Activated CD4-positive, alpha-beta T cell treated with anti-CD3 and anti-CD28 coated beads for 24 hours (primary cell): ENCODE results near the gene ZC3H18.
A peak's percentile ranks its signal among the peaks of the same experiment; 100 is the strongest.
"Not testable (repeated sequence)": the region's sequence is repeated elsewhere in the genome, so short reads cannot be mapped to it uniquely, and the experiment has no call there.

ENCODE experiments used
- DNase-seq, 2 donors: peaks; one replicate each; pipeline ENCODE4 v3.0.0-alpha.2; 2020; ENCODE audit warnings: low read depth in 2 of 2

Gene ZC3H18

GRCh38 chr16:88605186-88606147, 35.3 kb downstream of the ZC3H18 start:
- DNase-seq: no peak

GRCh38 chr16:88606148-88606757, 36.0 kb downstream of the ZC3H18 start:
- DNase-seq: no peak

DNA sequence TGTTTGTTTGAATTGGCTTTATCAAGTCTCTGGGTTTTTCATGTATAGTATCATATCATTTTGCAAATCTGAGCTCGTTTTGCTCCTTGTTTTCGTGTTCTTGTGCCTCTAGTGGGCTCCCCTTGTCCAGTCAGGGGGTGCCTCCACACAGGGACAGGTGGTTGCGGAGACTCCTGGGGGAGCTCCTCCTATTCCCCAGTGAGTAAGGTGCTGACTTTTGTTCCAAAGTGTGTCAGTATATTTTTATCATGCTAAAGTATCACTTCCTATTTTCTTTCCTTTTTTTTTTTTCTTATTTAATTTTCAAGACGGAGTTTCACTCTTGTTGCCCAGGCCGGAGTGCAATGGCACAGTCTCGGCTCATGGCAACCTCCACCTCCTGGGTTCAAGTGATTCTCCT, 37.9 kb downstream of the ZC3H18 start:
- DNase-seq: no peak

- DNase-seq: not testable (repeated sequence)
These were observed 39.2 kb downstream of the ZC3H18 start for GRCh38 chr16:88609426-88609825.

DNA sequence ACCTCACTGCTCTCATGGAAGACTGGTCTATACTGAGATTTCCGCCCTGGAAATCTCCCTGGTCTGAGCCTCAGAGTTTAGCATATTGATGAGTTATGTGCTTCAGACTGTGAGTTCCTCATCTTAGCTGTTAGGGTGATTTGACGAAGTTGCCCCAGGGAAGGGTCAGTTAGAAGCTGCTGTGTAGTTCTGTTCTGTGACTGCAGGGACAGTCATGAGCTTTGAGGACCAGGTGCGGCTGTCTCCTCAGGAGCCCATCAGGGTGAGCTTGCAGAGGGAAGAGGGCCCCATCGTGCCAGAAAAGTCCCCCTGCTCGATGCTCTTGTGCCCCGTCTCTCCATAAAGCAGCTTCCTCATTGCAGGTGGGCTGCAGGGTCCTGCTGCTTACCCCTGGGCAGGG, 39.9 kb downstream of the ZC3H18 start:
- no peak for DNase-seq

- DNase-seq: no peak
These were observed 41.0 kb downstream of the ZC3H18 start for GRCh38 chr16:88610909-88611812.

GRCh38 chr16:88613293-88613692, 43.1 kb downstream of the ZC3H18 start:
- no peak for DNase-seq

GRCh38 chr16:88613911-88614817, 44.0 kb downstream of the ZC3H18 start:
- no peak for DNase-seq

DNA sequence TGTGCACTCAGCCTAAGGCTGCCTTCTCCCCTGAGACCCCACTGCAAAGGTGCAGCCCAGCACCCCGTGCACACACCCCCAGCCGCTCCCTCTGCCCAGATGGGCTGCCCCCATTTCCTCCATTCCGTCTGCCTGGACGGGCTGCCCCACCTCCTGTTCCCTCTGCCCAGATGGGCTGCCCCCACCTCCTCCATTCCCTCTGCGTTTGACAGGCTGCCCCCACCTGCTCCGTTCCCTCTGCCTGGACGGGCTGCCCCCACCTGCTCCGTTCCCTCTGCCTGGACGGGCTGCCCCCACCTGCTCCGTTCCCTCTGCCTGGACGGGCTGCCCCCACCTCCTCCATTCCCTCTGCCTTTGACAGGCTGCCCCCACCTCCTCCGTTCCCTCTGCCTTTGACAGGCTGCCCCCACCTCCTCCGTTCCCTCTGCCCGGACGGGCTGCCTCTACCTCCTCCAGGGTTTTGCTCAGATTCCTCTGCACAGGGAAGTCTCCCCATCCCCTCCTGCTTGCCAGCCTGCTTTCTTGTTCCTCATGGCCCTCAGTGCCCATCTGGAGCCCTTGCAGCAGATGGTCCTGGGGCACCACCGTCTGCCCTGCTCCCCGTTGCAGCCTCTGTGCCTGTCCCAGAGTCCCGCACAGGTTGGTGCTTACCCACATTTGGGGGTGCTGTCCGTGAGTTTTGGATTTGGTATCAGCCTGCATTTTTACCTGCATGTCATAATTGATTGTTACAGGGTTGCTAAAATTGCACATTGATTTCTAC, 44.8 kb downstream of the ZC3H18 start:
- no peak for DNase-seq

- no peak for DNase-seq
These were observed 46.1 kb downstream of the ZC3H18 start for GRCh38 chr16:88616320-88616719.

DNA sequence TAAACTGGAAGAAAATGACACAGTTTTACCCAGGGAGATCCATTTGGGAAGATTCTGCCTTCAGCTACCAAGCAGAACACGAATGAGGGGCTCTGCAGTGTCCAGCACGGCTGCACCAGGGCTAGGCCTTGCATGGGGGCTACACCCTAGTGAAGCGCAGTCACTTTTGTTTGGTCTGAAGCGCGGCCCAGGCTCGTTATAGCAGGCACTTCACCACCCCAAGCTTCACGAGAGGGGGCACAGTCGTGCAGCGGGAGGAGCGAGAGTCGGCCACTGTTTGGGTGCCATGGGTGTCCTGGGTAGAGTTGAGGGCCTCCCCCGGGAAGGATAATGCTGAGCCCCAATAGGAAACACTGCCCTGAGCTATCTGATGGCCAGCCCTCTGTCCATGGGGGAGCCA, 46.5 kb downstream of the ZC3H18 start:
- no peak for DNase-seq

DNA sequence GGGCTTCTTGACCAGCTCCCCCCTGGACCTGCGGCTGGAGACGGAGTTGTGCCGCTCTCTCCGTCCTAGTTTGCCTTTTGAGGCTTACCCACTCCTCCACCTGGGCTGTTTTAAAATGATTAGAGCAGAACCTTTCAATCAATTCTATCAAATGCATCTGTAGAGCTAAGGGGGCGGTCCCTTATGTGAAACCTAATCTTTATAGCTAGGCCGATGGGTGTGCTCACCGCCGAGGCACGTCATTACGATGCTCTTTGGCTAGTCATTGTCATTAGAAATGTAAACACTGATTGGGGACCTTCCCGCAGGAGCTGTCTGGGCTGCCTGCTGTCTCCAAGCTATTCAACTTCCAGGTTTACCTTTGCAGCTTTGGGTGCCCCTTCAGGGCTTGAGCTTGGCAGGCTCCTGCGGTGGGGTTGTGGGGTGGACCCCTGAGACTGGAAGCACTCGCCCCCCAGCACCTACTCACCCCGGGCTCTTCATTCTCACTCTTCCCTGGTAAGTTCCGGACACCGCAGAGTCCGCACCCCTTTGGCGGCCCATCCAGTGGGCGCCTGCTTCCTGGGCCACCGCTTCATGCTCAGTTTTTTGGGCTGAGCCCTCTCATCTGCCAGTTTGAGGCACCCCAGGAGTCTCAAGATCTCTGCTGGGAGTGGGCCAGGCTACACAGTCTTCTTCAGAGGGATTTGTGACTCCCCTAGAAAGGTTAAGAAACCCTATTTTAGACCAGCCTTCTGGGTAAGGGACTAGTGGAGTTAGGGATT, 47.2 kb downstream of the ZC3H18 start:
- no peak for DNase-seq

DNA sequence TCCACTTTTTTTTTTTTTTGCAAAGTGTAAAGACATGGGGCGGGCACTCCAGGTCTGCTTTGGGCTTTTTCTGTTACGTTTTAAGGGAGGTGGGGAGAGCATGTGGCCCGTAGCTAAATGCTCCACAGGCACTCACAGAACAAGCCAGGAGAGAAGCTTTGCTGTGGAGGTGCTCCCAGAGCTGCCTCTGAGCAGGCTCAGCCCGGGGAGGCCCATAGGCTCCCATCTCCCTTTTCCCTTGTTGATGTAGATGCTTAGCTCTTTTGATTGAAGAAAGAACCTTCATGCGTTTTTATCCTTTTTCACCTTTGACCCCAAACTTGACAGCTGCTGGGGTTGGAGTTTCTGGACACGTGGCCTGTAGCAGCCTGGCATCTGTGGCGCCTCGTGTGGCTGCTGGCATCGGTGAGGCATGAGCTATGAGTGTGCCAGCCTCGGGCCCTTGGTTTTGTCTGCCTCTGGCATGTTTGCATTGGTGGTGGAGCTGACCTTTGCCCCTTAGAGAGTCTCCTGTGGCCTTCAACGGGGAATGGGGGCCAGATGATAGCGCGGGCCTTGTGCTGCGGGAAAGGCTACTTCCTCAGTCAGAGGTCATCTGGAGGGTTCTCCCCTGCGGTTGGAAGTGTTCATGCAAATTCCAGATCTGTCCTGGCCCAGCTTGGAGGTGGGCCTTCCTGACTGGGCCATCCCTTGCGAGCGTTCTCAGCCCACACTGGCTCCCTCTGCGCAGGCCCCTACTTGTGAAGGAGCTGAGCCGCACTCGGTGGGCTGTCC, 48.2 kb downstream of the ZC3H18 start:
- no peak for DNase-seq

DNA sequence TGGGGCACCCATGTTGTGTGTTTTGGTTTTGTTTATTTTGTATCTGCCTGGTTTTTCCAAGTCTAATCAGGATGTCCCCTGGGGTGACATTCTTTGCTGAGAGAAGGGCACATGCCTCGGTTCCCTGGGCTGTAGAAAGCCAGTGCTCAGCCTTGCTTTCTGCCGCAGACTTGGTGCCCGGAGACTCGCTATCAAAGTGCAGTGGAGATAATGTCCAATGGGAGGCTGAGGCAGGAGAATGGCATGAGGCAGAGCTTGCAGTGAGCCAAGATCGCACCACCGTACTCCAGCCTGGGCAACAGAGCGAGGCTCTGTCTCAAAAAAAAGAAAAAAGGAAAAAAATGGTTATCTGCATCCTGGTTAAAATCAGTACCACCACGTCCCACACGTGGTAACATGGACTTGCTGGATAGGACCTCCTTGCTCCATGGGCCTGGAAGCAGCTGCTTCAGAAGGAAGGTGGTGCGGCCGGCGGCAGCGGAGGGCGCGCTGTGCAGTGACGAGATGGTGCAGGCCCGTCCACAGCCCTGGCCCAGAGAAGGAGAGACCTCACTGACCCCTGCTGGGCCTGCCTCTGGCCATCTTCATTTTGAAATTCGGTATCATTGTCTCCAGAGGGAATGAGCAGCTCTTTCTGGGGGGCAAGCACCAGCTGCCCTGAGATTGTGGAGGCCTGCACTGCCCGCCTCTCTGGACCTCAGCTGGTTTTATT, 48.9 kb downstream of the ZC3H18 start:
- no peak for DNase-seq

DNA sequence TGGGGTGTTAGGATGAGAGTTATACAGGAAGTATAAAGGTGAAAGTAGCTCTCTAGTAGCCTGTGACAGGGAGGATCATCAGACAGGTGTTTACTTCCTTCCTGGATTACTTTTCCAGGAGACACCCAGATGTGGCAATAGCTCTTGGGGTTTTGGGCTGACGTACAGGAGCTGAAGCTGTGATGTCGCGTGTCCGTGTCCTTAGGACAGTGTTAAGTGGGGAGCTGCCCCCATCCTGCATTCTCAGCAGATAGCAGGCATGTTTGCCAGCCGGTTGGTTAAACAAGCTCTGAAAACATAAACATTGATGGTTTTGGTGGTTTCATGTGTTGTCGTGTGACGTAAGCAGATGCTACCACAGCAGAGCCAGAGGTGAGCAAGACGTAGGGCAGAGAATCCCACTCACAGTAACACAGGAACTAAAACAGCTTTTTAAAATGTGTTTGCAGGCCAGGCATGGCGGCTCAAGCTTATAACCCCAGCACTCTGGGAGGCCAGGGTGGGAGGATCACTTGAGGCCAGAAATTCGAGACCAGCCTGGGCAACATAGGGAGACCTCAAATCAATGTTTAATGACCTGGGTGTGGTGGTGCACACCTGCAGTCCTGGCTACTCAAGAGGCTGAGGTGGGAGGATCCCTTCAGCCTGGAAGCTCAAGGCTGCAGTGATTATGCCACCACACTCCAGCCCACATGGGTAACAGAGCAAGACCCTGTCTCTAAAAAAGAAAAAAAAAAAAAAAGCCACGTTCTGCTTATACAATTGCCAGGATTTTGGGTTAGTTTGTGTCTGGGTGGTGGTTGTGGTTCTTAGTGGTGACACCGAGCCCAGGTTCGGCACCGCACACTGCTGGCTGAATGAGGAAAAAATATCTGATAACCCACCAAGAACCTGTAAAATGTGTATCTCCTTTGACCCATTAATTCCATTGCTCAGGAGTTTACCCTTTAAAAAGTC, 49.9 kb downstream of the ZC3H18 start:
- DNase-seq: peak in 1 of 2 donors; percentile 24

GRCh38 chr16:88622125-88622524, 51.9 kb downstream of the ZC3H18 start:
- DNase-seq: no peak

DNA sequence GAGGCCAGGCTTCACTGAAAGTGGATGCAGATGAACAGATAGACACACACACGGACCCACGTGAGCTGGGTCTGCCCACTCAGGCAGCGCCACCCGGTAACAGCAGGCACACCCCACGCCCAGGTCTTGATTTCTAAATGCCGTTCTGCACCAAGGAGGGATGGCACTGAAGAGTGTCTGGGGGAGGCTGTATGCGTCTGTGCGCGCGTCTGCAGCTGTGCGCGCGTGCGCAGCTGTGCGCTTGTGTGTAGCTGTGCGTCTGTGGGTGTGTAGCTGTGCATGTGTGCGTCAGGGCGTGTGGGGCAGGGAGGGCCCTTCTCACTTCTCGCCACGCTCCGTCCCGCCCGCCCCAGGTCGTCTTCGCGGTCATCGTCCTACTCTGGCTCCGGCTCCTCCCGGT, 52.7 kb downstream of the ZC3H18 start:
- DNase-seq: no peak
